Adrenal gland (tissue), 5 donors: ENCODE data around the gene VAMP5.

ENCODE experiments used
- CTCF ChIP-seq, 6 experiments: fragments of 450-650 bp in 4 of 6; fragments of 200-600 bp in 2 of 6; sonication (generic) in 1 of 6; IDR thresholded peaks; 1 replicate in 5 of 6; 2 replicates in 1 of 6; pipeline versions ENCODE4 v1.5.1 to v1.8.0; 2016 to 2021; ENCODE audit warnings: antibody characterized with exemption in 6 of 6, mild to moderate bottlenecking in 2 of 6, moderate library complexity in 1 of 6
- POLR2A ChIP-seq, 2 donors: fragments of 450-650 bp; IDR thresholded peaks; one replicate each; pipeline ENCODE4 v1.6.1; 2017; ENCODE audit warnings: antibody characterized with exemption in 2 of 2, mild to moderate bottlenecking in 2 of 2, moderate library complexity in 1 of 2
- donor health status: DM: no; HTN: no; CAD: no.

- no peak for TF ChIP-seq CTCF (IDR thresholded peaks at IDR 0.05)
- no peak for TF ChIP-seq POLR2A (IDR thresholded peaks at IDR 0.05)
These were observed 49.4 kb upstream of the VAMP5 start for GRCh38 chr2:85534881-85535280.
